WTC11 (cell line): ENCODE measurements around the gene DNAH11. TPM values are rescaled to one million over a fixed set of nuclear protein-coding genes. Genes with fewer than 3 reads are reported as not detected.

Experiments used
- ATAC-seq: fragments of 200-7000 bp; cut with Tn5 transposase; 2 replicates; pipeline ENCODE4 v1.10.0; 2021; ENCODE audit warnings: mild to moderate bottlenecking, moderate library complexity
- CTCF ChIA-PET: fragments of 300-600 bp; sonication (Branson Sonifier 250); formaldehyde crosslinking; loops from one replicate; lab custom pipeline; 2021; ENCODE audit warnings: antibody characterized with exemption; lab: Charles Lee
- POLR2A ChIA-PET: fragments of 350-600 bp; sonication (Branson Sonifier 250); formaldehyde crosslinking; loops from one replicate; lab custom pipeline; 2021; ENCODE audit warnings: antibody characterized with exemption; lab: Charles Lee
- DNase-seq: peaks from one replicate; pipeline ENCODE4 v3.0.0; 2021; ENCODE audit warnings: low spot score
- H3K27ac Mint-ChIP-seq: 2 replicates; pipeline ENCODE4 v1.8.0; 2021; ENCODE audit warnings: mixed read lengths
- H3K27me3 Mint-ChIP-seq: 2 replicates; pipeline ENCODE4 v1.8.0; 2021; ENCODE audit warnings: low read depth, mild to moderate bottlenecking, moderate library complexity, mixed read lengths
- H3K36me3 Mint-ChIP-seq: 2 replicates; pipeline ENCODE4 v1.8.0; 2021; ENCODE audit warnings: mixed read lengths
- H3K4me1 Mint-ChIP-seq: 2 replicates; pipeline ENCODE4 v1.8.0; 2022; ENCODE audit warnings: mixed read lengths
- H3K4me3 Mint-ChIP-seq: 2 replicates; pipeline ENCODE4 v1.8.0; 2021; ENCODE audit warnings: mild to moderate bottlenecking, moderate library complexity, mixed read lengths
- H3K9me3 Mint-ChIP-seq: 2 replicates; pipeline ENCODE4 v1.8.0; 2021; ENCODE audit warnings: mixed read lengths
- ATF1 ChIP-seq: sonication (generic); formaldehyde crosslinking; IDR thresholded peaks from 2 replicates; pipeline ENCODE4 v1.8.1; 2023; ENCODE audit warnings: mild to moderate bottlenecking, moderate library complexity, missing genetic modification reagents
- ATF3 ChIP-seq: sonication (generic); formaldehyde crosslinking; conservative IDR thresholded peaks from 2 replicates; pipeline ENCODE4 v1.8.1; 2022; ENCODE audit warnings: mild to moderate bottlenecking, missing genetic modification reagents
- CBFB ChIP-seq: sonication (generic); formaldehyde crosslinking; IDR thresholded peaks from 2 replicates; pipeline ENCODE4 v1.8.1; 2022; ENCODE audit warnings: mild to moderate bottlenecking, low read depth, missing genetic modification reagents
- MXD4 ChIP-seq: fragments of 250-450 bp; sonication (Bioruptor Pico); IDR thresholded peaks from 2 replicates; pipeline ENCODE4 v1.8.0; 2021; ENCODE audit warnings: mild to moderate bottlenecking, moderate library complexity, borderline replicate concordance
- NR1H2 ChIP-seq: sonication (generic); formaldehyde crosslinking; IDR thresholded peaks from 2 replicates; pipeline ENCODE4 v1.9.0; 2021; ENCODE audit warnings: mild to moderate bottlenecking, moderate library complexity, missing genetic modification reagents
- OVOL2 ChIP-seq: fragments of 250-450 bp; sonication (Bioruptor Pico); IDR thresholded peaks from 2 replicates; pipeline ENCODE4 v1.9.0; 2021; ENCODE audit warnings: mild to moderate bottlenecking, borderline replicate concordance
- PRRX2 ChIP-seq: fragments of 250-450 bp; sonication (Bioruptor Pico); IDR thresholded peaks from 2 replicates; pipeline ENCODE4 v1.8.0; 2021; ENCODE audit warnings: mild to moderate bottlenecking
- RELA ChIP-seq: sonication (generic); formaldehyde crosslinking; IDR thresholded peaks from 2 replicates; pipeline ENCODE4 v1.8.1; 2022; ENCODE audit warnings: missing genetic modification reagents, mild to moderate bottlenecking, borderline replicate concordance
- RORB ChIP-seq: fragments of 250-450 bp; sonication (Bioruptor Pico); IDR thresholded peaks from 2 replicates; pipeline ENCODE4 v1.9.0; 2021; ENCODE audit warnings: mild to moderate bottlenecking
- SMAD4 ChIP-seq: sonication (generic); formaldehyde crosslinking; IDR thresholded peaks from 2 replicates; pipeline ENCODE4 v1.8.0; 2022; ENCODE audit warnings: mild to moderate bottlenecking, missing genetic modification reagents
- TEAD4 ChIP-seq: sonication (generic); formaldehyde crosslinking; IDR thresholded peaks from 2 replicates; pipeline ENCODE4 v1.8.0; 2022; ENCODE audit warnings: mild to moderate bottlenecking, missing genetic modification reagents
- USF1 ChIP-seq: sonication (generic); formaldehyde crosslinking; IDR thresholded peaks from 2 replicates; pipeline ENCODE4 v1.8.0; 2022; ENCODE audit warnings: mild to moderate bottlenecking, missing genetic modification reagents
- ZBTB21 ChIP-seq: sonication (generic); formaldehyde crosslinking; IDR thresholded peaks from 2 replicates; pipeline ENCODE4 v1.8.1; 2023; ENCODE audit warnings: mild to moderate bottlenecking, missing genetic modification reagents, borderline replicate concordance
- ZNF317 ChIP-seq: sonication (generic); formaldehyde crosslinking; IDR thresholded peaks from 2 replicates; pipeline ENCODE4 v1.8.1; 2023; ENCODE audit warnings: low read depth, mild to moderate bottlenecking, moderate library complexity, missing genetic modification reagents, borderline replicate concordance
- ZNF425 ChIP-seq: fragments of 250-450 bp; sonication (Bioruptor Pico); conservative IDR thresholded peaks from 2 replicates; pipeline ENCODE4 v1.9.0; 2021; ENCODE audit warnings: mild to moderate bottlenecking
- ZSCAN18 ChIP-seq: fragments of 250-450 bp; sonication (Bioruptor Pico); IDR thresholded peaks from 2 replicates; pipeline ENCODE4 v2.1.2; 2022; ENCODE audit warnings: mild to moderate bottlenecking, moderate library complexity
- total RNA-seq: library from RNA; stranded (reverse); gene quantifications from 3 replicates; pipeline ENCODE4 v1.2.3, GENCODE V29; 2021
- TF ChIP-seq, protein P1 (sequence below): sonication (generic); formaldehyde crosslinking; IDR thresholded peaks from 2 replicates; pipeline ENCODE4 v1.8.0; 2022; ENCODE audit warnings: missing genetic modification reagents
- TF ChIP-seq, protein P2 (sequence below): fragments of 250-450 bp; sonication (Bioruptor Pico); IDR thresholded peaks from 2 replicates; pipeline ENCODE4 v1.9.0; 2021; ENCODE audit warnings: mild to moderate bottlenecking
- TF ChIP-seq, protein P3 (sequence below): sonication (generic); formaldehyde crosslinking; IDR thresholded peaks from 2 replicates; pipeline ENCODE4 v1.8.1; 2023; ENCODE audit warnings: mild to moderate bottlenecking, missing genetic modification reagents, moderate library complexity
- TF ChIP-seq, protein P4 (sequence below): sonication (generic); formaldehyde crosslinking; IDR thresholded peaks from 2 replicates; pipeline ENCODE4 v1.8.1; 2022; ENCODE audit warnings: mild to moderate bottlenecking, moderate library complexity, missing genetic modification reagents
- TF ChIP-seq, protein P5 (sequence below): sonication (generic); formaldehyde crosslinking; IDR thresholded peaks from 2 replicates; pipeline ENCODE4 v1.8.1; 2023; ENCODE audit warnings: mild to moderate bottlenecking, missing genetic modification reagents

Gene DNAH11
- total RNA-seq, 1 experiment from 2014 or later: 6.4 TPM

GRCh38 chr7:21642422-21642821, 99.6 kb downstream of the DNAH11 start (continued):
- TF ChIP-seq, protein P1, sequence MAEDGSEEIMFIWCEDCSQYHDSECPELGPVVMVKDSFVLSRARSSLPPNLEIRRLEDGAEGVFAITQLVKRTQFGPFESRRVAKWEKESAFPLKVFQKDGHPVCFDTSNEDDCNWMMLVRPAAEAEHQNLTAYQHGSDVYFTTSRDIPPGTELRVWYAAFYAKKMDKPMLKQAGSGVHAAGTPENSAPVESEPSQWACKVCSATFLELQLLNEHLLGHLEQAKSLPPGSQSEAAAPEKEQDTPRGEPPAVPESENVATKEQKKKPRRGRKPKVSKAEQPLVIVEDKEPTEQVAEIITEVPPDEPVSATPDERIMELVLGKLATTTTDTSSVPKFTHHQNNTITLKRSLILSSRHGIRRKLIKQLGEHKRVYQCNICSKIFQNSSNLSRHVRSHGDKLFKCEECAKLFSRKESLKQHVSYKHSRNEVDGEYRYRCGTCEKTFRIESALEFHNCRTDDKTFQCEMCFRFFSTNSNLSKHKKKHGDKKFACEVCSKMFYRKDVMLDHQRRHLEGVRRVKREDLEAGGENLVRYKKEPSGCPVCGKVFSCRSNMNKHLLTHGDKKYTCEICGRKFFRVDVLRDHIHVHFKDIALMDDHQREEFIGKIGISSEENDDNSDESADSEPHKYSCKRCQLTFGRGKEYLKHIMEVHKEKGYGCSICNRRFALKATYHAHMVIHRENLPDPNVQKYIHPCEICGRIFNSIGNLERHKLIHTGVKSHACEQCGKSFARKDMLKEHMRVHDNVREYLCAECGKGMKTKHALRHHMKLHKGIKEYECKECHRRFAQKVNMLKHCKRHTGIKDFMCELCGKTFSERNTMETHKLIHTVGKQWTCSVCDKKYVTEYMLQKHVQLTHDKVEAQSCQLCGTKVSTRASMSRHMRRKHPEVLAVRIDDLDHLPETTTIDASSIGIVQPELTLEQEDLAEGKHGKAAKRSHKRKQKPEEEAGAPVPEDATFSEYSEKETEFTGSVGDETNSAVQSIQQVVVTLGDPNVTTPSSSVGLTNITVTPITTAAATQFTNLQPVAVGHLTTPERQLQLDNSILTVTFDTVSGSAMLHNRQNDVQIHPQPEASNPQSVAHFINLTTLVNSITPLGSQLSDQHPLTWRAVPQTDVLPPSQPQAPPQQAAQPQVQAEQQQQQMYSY (CRISPR knock-in tag): no peak
- TF ChIP-seq, protein P2, sequence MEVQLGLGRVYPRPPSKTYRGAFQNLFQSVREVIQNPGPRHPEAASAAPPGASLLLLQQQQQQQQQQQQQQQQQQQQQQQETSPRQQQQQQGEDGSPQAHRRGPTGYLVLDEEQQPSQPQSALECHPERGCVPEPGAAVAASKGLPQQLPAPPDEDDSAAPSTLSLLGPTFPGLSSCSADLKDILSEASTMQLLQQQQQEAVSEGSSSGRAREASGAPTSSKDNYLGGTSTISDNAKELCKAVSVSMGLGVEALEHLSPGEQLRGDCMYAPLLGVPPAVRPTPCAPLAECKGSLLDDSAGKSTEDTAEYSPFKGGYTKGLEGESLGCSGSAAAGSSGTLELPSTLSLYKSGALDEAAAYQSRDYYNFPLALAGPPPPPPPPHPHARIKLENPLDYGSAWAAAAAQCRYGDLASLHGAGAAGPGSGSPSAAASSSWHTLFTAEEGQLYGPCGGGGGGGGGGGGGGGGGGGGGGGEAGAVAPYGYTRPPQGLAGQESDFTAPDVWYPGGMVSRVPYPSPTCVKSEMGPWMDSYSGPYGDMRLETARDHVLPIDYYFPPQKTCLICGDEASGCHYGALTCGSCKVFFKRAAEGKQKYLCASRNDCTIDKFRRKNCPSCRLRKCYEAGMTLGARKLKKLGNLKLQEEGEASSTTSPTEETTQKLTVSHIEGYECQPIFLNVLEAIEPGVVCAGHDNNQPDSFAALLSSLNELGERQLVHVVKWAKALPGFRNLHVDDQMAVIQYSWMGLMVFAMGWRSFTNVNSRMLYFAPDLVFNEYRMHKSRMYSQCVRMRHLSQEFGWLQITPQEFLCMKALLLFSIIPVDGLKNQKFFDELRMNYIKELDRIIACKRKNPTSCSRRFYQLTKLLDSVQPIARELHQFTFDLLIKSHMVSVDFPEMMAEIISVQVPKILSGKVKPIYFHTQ: no peak
- TF ChIP-seq, protein P3, sequence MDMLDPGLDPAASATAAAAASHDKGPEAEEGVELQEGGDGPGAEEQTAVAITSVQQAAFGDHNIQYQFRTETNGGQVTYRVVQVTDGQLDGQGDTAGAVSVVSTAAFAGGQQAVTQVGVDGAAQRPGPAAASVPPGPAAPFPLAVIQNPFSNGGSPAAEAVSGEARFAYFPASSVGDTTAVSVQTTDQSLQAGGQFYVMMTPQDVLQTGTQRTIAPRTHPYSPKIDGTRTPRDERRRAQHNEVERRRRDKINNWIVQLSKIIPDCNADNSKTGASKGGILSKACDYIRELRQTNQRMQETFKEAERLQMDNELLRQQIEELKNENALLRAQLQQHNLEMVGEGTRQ (CRISPR knock-in tag): no peak
- TF ChIP-seq CBFB (CRISPR knock-in tag) (no peak), ZBTB21 (CRISPR knock-in tag) (no peak), MXD4 (CRISPR knock-in tag) (no peak), ZNF317 (CRISPR knock-in tag) (no peak), RELA (CRISPR knock-in tag) (no peak), OVOL2 (no peak)

- CTCF ChIA-PET: no interaction called here
- no peak for ATAC-seq
- TF ChIP-seq ATF3 (CRISPR knock-in tag) (no peak), ZSCAN18 (CRISPR knock-in tag) (no peak), ZNF425 (CRISPR knock-in tag) (no peak), PRRX2 (CRISPR knock-in tag) (no peak), SMAD4 (CRISPR knock-in tag) (no peak), ATF1 (CRISPR knock-in tag) (no peak), USF1 (no peak), ZBTB21 (CRISPR knock-in tag) (no peak), RORB (CRISPR knock-in tag) (no peak), TEAD4 (no peak), NR1H2 (CRISPR knock-in tag) (no peak)
- TF ChIP-seq, protein P4, sequence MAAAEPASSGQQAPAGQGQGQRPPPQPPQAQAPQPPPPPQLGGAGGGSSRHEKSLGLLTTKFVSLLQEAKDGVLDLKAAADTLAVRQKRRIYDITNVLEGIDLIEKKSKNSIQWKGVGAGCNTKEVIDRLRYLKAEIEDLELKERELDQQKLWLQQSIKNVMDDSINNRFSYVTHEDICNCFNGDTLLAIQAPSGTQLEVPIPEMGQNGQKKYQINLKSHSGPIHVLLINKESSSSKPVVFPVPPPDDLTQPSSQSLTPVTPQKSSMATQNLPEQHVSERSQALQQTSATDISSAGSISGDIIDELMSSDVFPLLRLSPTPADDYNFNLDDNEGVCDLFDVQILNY: no peak
- TF ChIP-seq, protein P5, sequence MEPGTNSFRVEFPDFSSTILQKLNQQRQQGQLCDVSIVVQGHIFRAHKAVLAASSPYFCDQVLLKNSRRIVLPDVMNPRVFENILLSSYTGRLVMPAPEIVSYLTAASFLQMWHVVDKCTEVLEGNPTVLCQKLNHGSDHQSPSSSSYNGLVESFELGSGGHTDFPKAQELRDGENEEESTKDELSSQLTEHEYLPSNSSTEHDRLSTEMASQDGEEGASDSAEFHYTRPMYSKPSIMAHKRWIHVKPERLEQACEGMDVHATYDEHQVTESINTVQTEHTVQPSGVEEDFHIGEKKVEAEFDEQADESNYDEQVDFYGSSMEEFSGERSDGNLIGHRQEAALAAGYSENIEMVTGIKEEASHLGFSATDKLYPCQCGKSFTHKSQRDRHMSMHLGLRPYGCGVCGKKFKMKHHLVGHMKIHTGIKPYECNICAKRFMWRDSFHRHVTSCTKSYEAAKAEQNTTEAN: no peak
- TF ChIP-seq, protein P3 (CRISPR knock-in tag): no peak
Measured at GRCh38 chr7:21651697-21652096, 108.9 kb downstream of the DNAH11 start.

More at GRCh38 chr7:21651697-21652096, 108.9 kb downstream of the DNAH11 start:
- no peaks in the 10 kb centered on the region for H3K27me3 Mint-ChIP-seq
- peaks cover 15% of the 10 kb centered on the region for H3K9me3 Mint-ChIP-seq
- H3K4me3 Mint-ChIP-seq: no peak overlapping the region
- POLR2A ChIA-PET: no interaction called here
- no peak overlapping the region for H3K27ac Mint-ChIP-seq
- peaks cover 3% of the 10 kb centered on the region; the same call in 1 of the 2 replicates for H3K36me3 Mint-ChIP-seq
- H3K4me1 Mint-ChIP-seq: no peaks in the 10 kb centered on the region
- no peak for DNase-seq
